T-helper 2 cell (primary cell): Measurements from ENCODE around the gene ATF1.
"Not testable (repeated sequence)": the region's sequence is repeated elsewhere in the genome, so short reads cannot be mapped to it uniquely, and the experiment has no call there.

Experiments
- DNase-seq, 5 experiments: peaks; one replicate each; pipeline versions ENCODE4 v3.0.0 to v3.0.0-alpha.2; 2012 to 2022

Gene ATF1

DNA sequence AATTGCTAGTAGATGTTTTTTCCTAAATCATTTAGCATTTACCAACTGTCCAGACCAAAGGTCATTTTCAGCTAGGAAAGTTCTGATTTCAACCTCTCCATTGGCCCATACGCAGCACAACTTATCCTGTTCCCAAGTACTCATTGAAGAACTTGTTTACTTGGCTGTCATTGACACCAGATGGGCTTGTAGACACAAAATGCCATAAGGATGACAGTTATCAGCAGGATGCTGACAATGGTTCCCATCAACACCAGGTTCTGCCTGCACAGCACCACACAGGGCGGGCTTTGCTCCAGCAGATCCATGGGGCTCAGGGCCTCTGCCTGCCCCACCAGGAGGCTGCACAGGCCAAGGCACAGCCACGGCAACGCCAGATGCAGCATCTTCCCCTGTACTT is 42.3 kb downstream of the ATF1 start:
- DNase-seq = no peak

DNA sequence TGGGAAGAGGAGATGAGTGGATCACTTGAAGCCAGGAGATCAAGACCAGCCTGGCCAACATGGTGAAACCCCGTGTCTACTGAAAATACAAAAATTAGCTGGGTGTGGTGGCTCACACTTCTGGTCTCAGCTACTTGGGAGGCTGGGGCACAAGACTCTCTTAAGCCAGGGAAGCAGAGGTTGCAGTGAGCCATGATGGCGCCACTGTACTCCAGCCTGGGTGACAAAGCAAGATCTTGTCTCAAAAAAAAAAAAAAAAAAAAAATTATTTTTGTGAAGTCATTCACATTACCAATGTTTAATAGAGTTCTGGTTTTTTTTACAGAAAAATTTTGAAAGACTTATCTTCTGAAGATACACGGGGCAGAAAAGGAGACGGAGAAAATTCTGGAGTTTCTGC is 45.2 kb downstream of the ATF1 start:
- DNase-seq = not testable (repeated sequence)

DNA sequence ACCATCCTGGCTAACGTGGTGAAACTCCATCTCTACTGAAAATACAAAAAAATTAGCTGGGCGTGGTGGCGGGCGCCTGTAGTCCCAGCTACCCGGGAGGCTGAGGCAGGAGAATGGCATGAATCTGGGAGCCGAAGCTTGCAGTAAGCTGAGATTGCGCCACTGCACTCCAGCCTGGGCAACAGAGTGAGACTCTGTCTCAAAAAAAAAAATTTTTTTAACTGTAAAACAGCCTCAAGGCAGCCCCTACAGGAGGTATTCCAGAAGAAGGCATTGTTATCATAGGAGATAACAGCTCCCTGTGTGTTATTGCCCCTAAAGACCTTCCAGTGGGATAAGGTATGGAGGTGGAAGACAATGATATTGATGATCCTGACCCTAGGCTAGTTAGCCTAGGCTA is 51.0 kb downstream of the ATF1 start:
- DNase-seq = not testable (repeated sequence)

DNA sequence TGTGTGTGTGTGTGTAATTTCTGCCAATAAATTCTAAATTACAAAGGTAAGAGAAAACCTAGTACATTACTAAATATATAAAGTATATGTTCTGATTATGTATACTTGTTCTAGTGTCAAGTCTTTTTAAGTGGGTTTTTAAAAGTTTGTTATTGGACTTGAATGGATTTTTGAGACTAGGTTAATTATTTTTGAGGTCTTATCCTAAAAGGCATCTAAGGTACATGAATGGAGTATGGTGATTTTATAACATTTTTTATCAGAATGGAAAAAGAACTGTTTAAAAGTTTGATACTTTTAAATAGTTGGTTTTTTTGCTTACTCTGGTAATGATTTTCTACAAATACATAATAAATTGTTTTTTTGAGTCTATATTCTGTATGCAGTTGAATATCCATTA is 56.3 kb downstream of the ATF1 start:
- DNase-seq = no peak

DNA sequence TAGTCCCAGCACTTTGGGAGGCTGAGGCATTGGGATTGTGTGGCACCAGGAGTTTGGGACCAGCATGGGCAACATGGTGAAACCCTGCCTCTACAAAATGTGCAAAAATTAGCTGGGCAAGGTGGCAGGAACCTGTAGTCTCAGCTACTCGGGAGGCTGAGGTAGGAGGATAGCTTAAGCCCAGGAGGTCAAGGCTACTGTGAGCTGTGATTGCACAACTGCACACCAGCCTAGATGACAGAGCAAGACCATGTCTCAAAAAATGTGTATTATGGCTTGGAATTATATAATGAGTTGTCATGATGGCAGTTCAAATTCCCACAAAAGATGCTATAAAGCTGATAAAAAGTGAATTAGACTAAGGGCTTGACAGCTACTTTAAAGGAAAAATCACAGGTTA is 58.2 kb downstream of the ATF1 start:
- no peak for DNase-seq

DNA sequence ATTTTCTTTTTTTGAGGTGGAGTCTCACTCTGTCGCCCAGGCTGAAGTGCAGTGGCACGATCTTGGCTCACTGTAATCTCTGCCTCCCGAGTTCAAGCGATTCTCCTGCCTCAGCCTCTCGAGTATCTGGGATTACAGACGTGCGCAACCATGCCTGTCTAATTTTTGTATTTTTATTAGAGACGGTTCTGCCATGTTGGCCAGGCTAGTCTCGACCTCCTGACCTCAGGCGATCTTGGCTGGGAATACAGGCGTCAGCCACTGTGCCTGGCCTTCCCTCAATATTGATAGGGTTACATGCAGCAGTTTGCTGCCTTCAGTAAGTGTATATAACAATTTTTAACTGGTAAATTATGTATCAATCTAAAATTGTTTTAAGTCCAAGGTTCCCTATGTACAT is 59.8 kb downstream of the ATF1 start:
- DNase-seq = not testable (repeated sequence)

DNA sequence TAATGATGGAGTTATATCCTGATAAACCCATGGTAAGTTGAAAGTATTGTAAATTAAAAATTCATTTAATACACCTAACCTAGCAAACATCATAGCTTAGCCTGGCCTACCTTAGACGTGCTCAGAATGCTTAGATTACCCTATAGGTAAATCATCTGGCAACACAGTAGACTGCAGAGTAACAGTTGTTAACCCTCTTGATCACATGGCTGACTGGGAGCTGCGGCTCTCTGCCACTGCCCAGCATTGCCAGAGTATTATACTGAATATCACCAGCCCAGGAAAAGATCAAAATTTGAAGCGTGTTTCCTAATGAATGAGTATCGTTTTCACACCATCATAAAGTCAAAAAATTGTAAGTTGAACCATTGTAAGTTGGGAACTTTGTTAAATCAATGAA is 61.0 kb downstream of the ATF1 start:
- DNase-seq = no peak

DNA sequence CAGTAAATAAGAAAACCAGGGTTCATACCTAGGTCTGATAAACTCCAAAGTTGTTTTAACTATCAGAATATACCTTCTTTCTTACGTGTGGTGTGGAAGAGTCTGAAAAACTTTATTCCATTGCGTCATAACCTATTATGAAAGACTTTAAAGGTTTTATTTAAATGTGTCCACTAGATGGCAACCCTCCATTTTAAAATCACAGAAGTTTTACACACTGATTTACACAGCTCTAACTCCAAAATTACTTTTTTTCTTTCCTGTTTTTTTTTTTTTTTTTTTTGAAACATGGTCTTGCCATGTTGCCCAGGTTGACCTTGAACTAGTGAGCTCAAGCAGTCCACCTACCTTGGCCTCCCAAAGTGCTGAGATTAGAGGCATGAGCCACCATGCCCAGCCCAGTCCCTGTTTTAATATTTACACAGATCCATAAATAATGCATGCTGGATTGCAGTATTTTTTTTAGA is 61.5 kb downstream of the ATF1 start:
- DNase-seq = peak in 2 of 5 experiments; percentile 23 to 71

DNA sequence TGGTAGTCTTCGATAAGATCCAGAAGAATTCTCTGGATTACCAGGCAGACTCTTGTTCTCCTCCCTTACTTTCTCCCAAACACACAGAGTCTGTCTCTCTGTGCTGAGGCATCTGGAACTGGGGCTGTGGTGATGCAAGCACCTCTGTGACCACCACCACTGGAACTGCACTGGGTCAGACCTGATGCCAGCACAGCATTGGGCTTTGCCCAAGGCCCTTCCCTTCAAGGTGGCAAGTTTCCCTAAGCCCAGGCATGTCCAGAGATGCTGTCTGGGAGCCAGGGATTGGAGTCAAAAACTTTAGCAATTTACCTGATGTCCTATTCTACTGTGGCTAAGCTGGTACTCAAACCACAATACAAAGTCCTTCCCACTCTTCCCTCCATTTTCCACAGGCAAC is 64.2 kb downstream of the ATF1 start:
- DNase-seq = no peak

DNA sequence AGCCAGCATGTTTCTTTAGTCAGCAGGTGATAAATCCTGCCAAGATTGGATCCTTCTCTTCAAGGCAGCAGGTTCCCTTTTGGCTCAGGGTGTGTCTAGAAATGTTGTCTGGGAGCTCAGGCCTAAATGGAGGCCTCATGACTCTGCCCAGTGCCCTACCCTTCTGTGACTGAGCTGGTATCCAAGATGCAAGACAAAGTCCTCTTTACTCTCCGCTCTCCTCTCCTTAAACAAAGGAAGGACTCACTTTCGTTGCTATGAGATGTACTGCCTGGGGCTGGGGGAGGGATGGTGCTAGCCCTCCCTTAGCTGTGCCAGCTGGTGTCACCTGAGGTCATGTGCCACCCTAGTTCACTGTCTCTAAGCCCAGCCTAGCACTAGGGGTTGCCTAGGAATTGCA is 65.0 kb downstream of the ATF1 start:
- no peak for DNase-seq

DNA sequence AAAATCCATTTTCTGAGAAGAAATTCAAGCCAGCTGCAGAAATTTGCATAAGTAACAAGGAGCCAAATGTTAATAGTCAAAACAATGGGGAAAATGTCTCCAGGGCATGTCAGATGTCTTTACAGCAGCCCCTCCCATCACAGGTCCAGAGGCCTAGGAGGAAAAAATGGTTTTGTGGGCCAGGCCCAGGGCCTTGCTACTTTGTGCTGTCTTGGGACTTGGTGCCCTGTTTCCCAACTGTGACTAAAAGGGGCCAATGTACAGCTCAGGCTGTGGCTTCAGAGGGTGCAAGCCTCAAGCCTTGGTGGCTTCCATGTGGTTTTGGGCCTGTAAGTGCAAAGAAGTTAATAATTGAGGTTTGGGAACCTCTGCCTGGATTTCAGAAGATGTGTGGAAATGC is 69.9 kb downstream of the ATF1 start:
- not testable (repeated sequence) for DNase-seq

DNA sequence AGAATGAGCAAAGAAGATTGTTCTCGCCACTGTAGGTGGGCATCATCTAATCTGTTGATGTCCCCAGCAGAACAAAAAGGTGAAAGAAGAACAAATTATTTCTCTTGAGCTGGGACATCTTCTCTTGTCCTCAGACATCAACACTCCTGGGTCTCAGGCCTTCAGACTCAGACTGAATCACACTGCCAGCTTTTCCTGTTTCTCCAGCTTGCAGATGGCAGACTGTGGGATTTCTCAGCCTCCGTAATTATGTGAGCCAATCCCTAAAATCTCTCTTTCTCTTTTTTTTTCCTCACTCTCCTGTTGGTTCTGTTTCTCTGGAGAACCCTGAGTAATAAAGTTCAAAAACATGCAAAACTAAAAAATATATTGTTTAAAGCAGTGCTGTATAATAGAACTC is 75.1 kb downstream of the ATF1 start:
- no peak for DNase-seq

DNA sequence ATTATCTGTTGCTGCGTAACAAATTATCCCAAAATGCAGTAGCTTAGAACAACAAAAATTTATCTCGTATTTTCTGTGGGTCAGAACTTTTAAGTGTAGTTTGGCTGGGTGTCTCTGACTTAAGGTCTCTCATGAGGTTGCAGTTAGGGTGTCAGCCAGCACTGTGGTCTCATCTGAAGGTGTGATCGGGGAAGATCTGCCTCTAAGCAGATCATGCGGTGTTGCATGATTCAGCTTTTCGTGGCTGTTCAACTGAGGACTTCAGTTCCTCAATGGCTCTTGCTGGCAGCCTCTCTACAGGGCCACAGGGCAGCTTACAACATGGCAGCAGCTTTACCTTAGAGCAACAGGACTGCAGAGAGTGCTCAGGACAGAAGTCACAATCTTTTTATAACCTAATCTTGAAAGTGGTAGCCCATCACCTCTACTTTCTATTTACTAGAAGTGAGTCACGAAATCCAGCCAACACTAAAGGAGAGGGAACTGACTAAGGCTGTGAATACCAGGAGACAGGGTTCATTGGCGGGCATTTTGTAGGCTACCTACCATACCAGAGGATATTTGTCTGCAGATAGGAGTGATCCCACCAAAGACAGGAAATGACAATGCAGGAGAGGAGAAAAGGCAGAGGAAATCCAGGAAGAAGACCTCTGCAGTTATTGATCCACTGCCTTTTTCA is 77.0 kb downstream of the ATF1 start:
- DNase-seq = peak in 1 of 5 experiments; percentile 15

DNA sequence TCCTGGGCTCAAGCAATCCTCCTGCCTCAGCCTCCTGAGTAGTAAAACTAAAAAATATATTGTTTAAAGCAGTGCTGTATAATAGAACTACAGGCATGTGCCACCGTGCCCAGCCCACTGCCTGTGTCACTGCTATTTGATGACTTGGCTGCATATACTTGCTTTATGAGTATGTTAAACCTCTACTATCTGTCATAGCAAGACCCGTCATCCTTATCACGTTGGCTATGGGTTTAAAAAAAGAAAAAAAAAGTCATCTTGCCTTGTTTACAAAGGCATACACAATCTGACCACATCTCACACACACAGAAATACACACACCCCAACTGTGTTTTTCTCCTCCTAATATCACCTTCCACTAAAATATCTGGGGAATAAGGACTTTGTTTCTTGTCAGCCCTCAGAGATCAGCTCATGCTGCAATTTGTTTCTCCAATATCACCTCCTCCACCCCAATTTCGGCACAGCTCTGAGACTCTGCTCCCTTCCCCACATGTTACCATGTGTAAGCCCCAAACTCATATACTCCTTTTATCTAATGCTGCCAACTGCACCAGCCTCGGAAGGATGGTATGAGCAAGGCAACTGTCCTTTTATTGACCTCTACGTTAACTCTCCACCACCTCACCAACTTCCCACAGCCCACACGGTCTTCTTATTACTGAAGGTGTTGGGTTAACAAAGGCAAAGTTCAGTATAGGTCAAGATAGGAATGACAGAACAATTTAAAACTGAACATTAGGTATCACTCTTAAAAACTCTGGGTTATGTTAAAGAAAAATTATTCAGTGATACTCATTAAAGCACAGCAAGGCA is 78.0 kb downstream of the ATF1 start:
- DNase-seq = peak in 1 of 5 experiments; percentile 27

DNA sequence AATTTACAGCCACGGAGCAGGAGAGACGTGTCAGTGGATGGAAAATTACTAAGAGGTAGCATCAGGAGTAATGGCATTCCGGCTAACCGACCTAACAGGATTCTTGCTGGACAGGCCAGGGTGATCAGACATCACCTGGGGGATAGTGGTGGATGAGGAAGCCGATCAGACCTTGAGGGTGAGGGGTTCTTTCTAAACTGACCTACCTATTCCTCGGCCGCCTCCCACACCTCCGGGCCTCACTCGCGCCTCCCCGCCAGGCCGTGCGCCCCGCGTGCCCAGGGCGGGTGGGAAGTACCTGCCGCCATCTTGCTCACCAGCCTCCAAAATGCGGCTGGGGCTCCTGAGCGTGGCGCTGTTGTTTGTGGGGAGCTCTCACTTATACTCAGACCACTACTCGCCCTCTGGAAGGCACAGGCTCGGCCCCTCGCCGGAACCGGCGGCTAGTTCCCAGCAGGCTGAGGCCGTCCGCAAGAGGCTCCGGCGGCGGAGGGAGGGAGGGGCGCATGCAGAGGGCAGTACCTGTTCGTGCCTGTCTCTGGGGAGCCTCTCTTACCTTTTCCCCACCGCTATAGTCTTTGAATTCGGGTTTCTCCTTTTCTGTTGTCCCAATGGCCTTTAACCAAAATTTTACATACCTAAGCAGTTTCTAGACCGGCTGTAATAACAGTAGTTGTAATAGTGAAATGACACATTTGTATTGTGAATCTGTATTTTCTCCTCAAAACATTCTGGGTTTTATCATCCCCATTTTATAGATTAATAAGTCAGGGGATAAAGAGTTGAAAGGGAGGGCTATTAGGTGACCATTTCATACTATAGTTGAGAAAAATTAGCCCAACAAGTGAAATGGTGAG is 79.0 kb downstream of the ATF1 start, which contains the start of gene TMPRSS12:
Gene TMPRSS12 (plus strand): TSS at position 290 of the 857 bp plus-strand sequence. CDS start 39 bp downstream, at position 329.
- no peak for DNase-seq

DNA sequence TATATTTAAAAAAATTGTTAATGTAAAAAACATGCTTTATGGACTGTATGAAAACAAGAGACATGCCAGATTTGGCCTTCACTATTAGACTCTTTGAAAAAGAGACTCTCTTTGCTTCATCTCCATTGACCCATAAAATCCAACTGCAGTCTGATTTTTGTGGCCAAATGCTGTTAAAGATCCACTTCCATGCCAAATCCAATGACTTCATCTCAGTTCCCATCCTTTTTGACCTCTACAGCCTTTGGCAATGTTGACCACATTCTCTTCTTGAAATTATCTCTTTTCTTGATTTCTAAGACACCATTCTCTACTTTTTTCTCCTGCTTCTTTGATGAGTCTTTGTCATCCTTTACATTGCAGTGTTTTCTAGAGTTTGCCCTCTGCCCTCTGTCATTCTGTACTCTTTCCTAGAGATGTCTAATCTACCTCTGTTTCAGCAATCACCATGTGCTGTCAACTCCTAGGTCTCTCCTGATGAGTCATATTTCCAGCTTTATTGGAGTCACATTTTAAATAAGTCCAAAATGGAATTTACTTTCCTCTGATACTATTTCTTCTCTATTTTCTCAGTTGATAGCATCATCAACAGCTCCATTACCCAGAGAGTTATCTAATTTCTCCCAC is 81.2 kb downstream of the ATF1 start:
- no peak for DNase-seq

DNA sequence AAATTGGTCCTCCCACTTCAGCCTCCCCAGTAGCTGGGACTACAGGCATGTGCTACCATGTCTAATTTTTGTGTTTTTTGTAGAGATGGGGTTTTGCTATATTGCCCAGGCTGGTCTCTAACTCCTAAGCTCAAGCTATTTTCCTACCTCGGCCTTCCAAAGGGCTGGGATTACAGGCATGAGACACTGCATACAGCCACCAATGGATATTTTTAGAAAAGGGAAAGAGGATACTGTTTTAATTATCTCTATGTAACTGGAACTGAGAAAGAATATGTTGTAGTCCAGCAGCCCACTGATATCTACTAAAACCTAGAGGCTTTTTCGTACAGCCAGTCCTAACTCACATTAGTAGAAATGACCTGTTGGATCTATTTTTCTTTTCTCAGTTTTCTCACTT is 85.1 kb downstream of the ATF1 start:
- DNase-seq = no peak

DNA sequence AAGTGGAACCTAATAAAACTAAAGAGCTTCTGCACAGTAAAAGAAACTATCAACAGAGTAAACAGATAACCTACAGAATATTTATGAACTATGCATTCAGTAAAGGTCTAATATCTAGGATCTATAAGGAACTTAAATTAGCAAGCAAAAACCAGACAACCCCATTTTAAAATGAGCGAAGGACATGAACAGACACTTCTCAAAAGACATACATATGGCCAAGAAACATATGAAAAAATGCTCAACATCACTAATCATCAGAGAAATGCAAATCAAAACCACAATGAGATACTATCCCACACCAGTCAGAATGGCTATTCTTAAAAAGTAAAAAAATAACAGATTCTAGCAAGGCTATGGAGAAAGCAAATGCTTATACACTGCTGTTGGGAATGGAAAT is 91.3 kb downstream of the ATF1 start:
- not testable (repeated sequence) for DNase-seq

DNA sequence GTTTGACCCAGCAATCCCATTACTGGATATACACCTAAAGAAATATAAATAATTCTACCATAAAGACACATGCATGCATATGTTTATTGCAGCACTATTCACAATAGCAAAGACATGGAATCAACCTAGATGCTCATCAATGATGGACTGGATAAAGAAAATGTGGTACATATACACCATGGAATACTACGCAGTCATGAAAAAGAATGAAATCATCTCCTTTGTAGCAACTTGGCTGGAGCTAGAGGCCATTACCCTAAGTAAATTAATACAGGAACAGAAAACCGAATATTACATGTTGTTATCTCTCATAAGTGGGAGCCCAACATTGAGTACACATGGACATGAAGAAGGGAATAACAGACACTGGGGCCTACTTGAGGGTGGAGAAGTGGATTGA is 91.8 kb downstream of the ATF1 start:
- not testable (repeated sequence) for DNase-seq

DNA sequence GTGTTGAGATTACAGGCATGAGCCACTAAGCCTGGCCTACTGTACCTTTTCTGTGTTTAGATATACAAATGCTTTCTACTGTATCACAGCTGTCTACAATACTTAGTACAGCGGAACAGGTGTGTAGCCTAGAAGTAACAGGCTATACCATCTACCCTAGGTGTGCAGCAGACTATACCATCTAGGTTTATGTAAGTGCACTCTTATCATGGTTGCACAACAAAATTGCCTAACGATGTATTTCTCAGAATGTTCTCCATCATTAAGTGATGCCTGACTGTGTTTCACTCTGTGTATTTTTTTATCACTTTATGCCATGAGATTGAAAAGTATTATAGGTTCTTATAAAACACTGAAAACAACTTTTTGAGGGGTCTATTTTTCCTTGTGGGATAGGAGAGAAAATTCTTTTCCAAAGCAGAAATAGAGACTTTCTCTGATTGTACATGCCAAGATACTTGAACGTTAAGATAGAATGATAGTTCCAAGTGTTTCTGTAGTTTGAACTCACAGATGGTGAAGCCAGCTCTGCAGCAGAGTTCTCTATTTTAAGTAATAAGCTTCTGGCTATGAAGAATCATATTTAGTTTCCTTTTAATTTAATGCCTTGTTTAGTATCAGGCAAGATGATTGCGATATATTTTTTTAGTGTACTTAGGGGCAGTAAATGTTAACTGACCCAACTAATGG is 95.9 kb downstream of the ATF1 start:
- DNase-seq = no peak

DNA sequence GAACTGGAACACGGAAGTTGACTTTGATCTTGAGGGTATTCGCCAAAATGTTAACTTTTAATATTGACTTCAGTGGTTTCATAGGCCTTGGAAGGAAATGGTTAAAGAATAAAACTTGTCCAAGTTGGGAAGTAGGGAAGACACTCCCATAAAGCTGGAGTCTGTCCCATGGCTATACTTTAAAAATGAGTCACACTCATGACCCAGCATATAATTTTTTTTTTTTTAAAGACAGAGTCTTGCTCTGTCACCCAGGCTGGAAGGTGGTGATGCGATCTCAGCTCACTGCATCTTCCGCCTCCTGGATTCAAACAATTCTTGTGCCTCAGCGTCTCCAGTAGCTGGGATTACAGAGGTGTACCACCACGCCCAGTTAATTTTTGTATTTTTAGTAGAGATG is 98.4 kb downstream of the ATF1 start:
- DNase-seq = no peak

DNA sequence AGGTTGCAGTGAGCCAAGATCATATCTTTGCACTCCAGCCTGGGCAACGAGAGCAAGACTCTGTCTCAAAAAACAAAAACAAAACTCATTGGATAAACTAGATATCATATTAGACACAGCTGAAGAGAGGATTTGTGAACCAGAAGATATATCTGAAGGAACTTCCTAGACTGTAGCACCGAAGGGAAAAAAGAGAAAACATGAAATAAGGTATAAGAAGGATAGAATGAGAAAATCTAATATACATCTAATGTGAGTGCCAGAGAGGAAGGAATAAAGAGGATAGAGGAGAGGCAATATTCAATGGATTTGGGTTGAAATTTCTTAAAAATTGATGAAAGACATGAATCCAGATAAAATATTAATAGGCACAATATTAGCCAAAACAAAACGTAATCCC is 101.4 kb downstream of the ATF1 start:
- no peak for DNase-seq
